ENCODE measurements around the gene PEX14. TPM values are rescaled to one million over a fixed set of nuclear protein-coding genes. Genes with fewer than 3 reads are reported as not detected.
"Not testable (repeated sequence)": the region's sequence is repeated elsewhere in the genome, so short reads cannot be mapped to it uniquely, and the experiment has no call there.

The PEX14 gene
- total RNA-seq, 1 experiment from 2014 or later = 20.4 TPM

DNA sequence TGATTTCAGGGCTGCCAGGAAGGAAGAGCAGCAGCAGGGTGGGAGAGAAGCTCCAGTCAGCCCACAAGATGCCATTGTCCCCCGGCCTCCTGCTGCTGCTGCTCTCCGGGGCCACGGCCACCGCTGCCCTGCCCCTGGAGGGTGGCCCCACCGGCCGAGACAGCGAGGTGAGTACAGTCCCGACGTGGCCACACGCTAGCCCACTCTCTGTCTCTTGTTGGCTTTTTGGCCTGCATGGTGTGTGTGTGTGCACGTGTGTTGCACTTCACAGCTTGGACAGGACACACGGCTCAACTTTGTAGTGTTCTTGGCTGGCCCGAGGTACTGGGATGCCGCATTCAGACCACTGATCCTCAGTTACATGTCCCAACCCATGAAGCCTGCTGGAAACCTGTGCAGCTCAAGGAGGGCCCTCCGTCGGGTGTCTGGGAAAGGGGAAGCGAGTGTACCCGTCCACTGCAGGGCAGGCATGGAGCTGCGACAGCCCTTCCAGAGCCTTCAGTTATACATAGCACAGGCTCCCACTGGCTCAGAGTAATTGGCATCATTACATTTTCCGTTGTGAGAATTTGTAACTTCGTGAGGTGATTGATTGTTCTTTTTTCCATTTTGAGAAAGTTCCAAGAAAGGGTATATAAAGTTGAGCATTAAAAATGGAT lies 24.5 kb upstream of the PEX14 start:
- no peak for DNase-seq (ENCODE audit: low read depth)

DNA sequence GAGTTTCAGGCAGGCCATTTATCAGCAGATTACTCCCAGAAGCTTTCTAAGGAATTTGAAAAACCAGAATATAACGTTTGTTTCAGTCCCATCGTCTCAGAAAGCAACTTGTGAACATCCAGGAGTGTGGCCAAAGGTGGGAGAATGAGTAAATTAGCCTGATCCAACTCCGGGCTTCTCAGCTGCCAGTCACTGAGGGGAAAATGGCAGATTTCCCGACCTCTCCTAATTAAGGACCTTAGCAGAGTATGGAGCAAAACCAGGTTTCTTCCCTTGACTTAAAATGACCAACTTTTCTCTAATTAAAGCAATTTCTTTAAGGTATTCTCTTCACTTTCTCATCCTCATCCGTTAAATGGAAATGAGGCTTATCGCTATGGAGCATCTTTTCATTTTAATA lies 23.9 kb upstream of the PEX14 start:
- DNase-seq (ENCODE audit: low read depth) = no peak

GRCh38 chr1:10451287-10451686 lies 23.5 kb upstream of the PEX14 start:
- no peak for DNase-seq (ENCODE audit: low read depth)

DNA sequence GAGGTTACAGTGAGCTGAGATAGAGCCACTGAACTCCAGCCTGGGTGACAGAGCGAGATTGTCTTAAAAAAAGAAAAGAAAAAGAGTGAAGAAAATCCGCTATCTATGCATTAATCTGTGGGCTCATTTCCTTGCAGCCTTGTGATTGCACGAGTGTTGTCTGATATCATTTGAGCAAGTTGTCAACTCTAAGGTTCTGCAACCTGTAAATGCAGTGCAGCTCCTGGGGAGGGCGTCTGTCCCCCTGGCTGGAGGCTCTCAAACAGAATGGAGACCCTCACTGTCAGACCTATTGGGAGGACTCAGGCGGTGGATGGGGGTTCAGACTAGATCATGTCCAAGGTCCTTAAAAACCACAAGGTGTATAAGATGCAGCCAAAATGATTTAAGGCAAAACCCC lies 18.7 kb upstream of the PEX14 start:
- DNase-seq (ENCODE audit: low read depth) = no peak

DNA sequence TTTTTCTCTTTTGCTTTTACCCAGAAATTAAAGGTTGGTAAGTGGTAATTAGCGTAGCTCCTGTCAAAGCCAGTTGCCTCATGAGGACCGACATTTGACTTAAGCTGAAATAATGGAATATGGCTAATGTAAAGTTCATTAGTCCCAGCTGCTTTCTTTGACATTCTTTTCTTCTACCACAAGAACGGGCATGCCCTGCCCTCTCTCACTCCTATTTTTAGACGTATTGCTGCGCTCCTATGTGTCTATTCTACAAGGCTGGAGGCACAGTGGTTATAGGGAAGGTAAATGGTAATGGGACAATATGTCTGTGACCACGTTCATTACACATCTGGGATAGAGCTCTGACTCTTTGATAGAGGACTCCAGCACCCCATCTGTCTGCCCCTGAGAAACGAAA lies 18.1 kb upstream of the PEX14 start:
- DNase-seq (ENCODE audit: low read depth) = no peak

DNA sequence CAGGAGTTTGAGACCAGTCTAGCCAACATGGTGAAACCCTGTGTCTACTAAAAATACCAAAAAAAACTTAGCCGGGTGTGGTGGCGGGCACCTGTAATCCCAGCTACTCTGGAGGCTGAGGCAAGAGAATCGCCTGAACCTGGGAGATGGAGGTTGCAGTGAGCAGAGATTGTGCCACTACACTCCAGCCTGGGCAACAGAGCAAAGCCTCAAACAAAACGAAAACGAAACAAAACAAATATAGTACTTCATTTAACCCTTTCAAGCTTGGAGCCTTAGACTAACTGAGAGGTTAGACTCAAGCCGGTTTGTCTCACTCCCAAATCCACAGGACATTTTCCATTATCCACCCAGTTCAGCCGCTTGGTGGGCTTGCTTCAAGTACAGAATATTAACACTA lies 17.3 kb upstream of the PEX14 start:
- DNase-seq (ENCODE audit: low read depth) = not testable (repeated sequence)

DNA sequence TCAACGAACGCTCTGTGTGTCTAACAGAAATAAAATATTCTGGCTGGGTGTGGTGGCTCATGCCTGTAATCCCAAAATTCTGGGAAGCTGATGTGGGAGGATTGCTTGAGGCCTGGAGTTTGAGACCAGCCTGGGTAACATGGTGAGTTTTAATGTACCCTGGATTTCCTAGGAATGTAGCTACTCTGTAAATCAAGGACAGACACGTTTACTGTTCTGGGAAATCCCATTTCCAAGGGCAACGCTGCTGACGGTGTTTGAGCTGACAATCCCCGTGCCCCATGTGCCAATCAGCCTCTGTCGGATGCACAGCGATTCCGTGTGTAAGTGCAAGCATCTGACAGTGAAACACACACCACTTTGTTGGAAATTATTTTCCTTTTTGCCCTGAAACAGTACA lies 16.9 kb upstream of the PEX14 start:
- DNase-seq (ENCODE audit: low read depth) = no peak

- peak; percentile 75 for DNase-seq (ENCODE audit: low read depth)
Observed at GRCh38 chr1:10459184-10459583, 15.6 kb upstream of the PEX14 start.

- DNase-seq (ENCODE audit: low read depth) = no peak
Observed at GRCh38 chr1:10467078-10467477, 7.7 kb upstream of the PEX14 start.

- DNase-seq (ENCODE audit: low read depth) = no peak
Observed at GRCh38 chr1:10470043-10470442, 4.7 kb upstream of the PEX14 start.

DNA sequence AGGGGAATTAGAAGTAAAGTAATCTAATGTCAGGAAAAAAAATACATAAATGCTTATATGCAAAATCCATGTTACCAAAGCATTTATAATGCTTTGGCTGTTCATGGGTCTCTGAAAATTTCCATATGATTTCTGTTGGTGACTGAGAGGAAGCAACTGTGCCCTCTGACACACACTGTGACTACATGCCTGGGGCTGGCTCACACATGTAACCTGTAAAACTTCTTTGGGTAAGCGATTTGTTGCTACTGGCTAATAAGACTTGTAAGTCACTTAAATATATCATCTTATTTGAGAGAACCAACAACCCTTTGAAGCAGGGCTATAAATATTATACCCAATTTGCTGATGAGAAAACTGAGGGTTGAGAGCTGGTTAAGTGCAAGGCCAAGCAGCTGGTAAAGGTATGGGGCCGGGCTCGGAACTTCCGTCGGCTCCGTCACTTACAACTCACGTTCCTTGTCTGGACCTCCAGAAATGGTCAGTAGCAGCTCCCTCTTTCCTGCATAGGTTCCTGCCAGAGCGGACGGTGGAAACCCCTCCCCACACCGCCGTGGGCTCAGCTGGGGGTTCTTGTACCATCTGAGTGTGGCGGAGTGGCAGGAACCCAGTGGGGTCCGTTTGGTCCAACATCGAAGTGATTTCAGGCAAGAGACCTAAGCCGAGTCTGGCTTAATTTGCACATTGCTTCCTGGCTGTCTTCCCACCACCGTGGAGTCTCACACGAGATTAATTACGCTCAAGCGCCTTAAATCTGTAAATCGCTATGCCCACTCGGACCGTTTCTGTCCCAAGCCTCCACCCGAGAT lies 3.1 kb upstream of the PEX14 start:
- peak; percentile 26 for DNase-seq (ENCODE audit: low read depth)

- peak; percentile 95 for DNase-seq (ENCODE audit: low read depth)
Observed at GRCh38 chr1:10472220-10473144, 2.3 kb upstream of the PEX14 start, which contains the start of gene DFFA. DFFA (minus strand) TSS chr1:10472529; CDS start chr1:10472458, 71 bp downstream.

DNA sequence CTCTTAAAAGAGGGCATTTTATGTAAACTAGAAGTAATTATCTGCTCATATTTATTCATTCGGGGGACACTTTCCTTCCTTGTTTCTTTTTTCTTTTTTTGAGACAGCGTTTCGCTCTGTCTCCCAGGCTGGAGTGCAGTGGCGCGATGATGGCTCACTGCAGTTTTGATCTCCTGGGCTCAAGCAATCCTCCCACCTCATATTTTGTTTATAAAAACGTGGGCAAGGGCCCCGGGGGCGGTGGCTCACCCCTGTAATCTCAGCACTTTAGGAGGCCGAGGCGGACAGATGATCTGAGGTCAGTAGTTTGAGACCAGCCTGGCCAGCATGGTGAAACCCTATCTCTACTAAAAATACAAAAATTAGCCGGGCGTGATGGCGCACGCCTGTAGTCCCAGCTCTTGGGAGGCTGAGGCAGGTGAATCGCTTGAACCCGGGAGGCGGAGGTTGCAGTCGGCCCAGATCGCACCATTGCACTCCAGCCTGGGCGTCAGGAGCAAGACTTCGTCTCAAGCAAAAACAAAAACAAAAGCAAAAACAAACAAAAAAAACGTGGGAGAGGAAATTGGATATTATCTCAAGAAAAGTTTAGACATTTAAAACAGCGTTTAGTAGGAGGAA lies 1.5 kb upstream of the PEX14 start:
- no peak for DNase-seq (ENCODE audit: low read depth)

DNA sequence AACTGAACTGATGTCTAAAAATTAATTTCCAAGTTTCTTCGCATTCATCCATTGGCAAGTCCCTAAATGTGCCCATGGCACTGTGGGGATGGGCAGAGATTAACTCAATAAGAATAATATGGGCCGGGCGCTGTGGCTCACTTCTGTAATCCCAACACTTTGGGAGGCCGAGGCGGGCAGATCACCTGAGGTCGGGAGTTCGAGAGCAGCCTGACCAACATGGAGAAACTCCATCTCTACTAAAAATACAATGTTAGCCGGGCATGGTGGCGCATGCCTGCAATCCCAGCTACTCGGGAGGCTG lies 489 bp upstream of the PEX14 start:
- DNase-seq (ENCODE audit: low read depth) = not testable (repeated sequence)

DNA sequence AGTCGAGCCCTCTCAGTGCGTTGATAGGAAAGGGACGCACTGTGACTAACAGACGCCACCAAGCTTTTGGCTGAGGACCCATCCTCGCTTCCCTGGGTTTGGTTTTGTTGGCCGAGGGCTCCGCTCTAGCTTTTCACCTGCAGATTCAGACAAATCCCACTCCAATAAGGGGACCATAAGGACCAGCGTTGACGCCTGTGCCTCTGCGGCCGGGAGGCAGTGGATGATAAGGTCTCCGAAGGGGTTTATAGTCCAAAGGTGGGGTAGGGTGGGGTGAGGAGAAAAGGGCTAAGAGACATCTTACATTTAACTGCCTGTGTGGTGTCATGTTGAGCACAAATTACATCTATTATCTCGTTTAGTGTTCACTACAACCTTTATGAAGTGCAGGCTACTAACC lies 760 bp downstream of the PEX14 start:
- DNase-seq (ENCODE audit: low read depth) = no peak

GRCh38 chr1:10479296-10479695 lies 4.5 kb downstream of the PEX14 start:
- no peak for DNase-seq (ENCODE audit: low read depth)

GRCh38 chr1:10480614-10481013 lies 5.9 kb downstream of the PEX14 start:
- DNase-seq (ENCODE audit: low read depth) = no peak

- DNase-seq (ENCODE audit: low read depth) = no peak
Observed at GRCh38 chr1:10484521-10484920, 9.8 kb downstream of the PEX14 start.

DNA sequence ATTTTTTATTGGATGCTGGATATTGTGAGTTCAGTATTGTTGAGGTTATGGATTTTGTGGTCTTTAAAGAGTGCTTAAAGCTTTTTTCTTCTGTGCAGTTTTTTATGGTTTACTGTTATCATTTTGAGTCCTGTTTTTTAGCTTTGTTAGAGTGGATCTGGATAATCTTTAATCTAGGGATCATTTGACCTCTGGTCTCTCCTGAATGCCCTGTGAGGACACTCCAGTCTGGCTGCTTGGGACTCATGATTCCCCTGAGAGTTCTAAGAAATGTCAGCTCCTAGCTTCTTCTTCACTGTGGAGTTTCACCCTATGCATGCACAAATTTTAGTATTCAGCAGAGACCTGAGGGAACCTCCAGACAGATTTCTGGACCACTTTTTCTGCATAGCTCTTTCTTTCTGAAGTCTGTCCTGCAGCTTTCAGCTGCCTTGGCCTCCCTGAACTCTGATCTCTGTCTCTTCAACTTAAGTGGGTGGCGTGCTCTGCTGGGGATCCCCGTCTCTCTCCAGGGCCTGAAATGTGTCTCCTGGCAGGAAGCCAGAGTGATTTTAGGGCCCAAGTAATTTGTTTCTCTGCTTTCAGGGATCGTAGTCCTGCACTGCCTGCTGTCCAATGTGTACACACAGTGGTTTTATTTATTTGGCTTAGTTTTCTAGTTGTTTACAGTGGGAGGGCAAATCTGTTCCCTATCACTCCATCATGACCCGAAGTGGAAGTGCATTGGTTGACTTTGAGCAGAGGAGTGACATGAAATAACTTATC lies 14.7 kb downstream of the PEX14 start:
- no peak for DNase-seq (ENCODE audit: low read depth)

- DNase-seq (ENCODE audit: low read depth) = no peak
Observed at GRCh38 chr1:10490286-10490970, 15.7 kb downstream of the PEX14 start.

Measured in HT1080 (cell line).